ENCODE data around the gene PITPNC1.

Gene PITPNC1

GRCh38 chr17:67376737-67377487 is at the start of gene PITPNC1:
Gene PITPNC1, plus strand, starts transcription at chr17:67377281.
- no peak for TF ChIP-seq CTCF (IDR thresholded peaks at IDR 0.05)

- TF ChIP-seq CTCF (IDR thresholded peaks at IDR 0.05): no peak
Measured at GRCh38 chr17:67328026-67328425, 49.1 kb upstream of the PITPNC1 start.

GRCh38 chr17:67335245-67335835 is 41.7 kb upstream of the PITPNC1 start:
- TF ChIP-seq CTCF (IDR thresholded peaks at IDR 0.05): no peak

GRCh38 chr17:67336859-67337258 is 40.2 kb upstream of the PITPNC1 start:
- TF ChIP-seq CTCF (IDR thresholded peaks at IDR 0.05): no peak

GRCh38 chr17:67343237-67343636 is 33.8 kb upstream of the PITPNC1 start:
- TF ChIP-seq CTCF (IDR thresholded peaks at IDR 0.05): no peak

- no peak for TF ChIP-seq CTCF (IDR thresholded peaks at IDR 0.05)
Measured at GRCh38 chr17:67347826-67348225, 29.3 kb upstream of the PITPNC1 start.

- TF ChIP-seq CTCF (IDR thresholded peaks at IDR 0.05): no peak
Measured at GRCh38 chr17:67349420-67349819, 27.7 kb upstream of the PITPNC1 start.
